ENCODE measurements around the gene PIK3R5.

The PIK3R5 gene

DNA sequence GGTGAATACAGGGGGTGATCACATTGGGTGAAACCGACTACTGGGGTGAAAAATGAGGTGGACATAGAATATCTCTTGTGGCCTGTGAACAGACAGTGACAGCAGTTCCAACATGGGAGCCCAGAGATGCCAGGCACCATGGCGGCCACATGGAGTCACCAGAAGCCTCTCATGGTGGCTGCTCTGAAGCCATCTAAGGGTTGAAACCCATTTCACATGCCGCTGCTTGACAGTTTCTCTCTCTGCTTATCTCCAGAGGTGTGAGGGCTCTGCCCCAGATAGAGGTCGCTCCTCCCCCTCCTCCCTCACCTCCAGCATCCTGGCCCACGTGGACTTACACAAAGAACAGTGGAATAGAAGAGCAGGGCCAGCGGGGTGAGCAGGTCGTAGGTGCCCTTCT is 60.2 kb downstream of the PIK3R5 start:
- H3K27me3 ChIP-seq (ENCODE audit: control insufficient read depth in 5 of 5, insufficient read depth in 4 of 5, low read length in 5 of 5), result peaks cover 0 to 9% (median 7%) of the 10 kb centered on the region in 5 donors
- peaks cover 0 to 11% (median 0%) of the 10 kb centered on the region in 5 donors for H3K36me3 ChIP-seq (ENCODE audit: control insufficient read depth in 5 of 5, insufficient read depth in 5 of 5, low read length in 5 of 5)
- no peak overlapping the region for H3K9ac ChIP-seq (ENCODE audit: low read length in 5 of 5)

DNA sequence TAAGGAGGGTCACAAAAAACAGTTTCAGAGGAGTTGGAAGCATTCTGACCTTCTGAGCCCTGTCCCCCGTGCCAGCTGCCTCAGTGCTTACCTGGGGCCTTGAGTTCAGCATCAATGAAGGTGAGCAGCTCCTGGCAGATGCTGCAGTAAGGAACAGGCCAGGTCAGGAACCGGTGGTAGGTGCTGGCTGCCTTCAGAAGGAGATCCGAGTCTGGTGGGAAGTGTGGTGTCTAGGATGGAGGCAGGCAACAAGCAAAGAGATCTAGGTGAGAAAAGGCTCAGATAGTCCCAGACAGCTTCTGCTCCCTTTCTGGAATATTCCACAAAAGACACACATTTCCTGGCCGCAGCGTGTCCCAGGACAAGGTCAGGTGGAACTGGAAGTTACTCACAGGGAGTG is 60.8 kb downstream of the PIK3R5 start:
- H3K27me3 ChIP-seq (ENCODE audit: control insufficient read depth in 5 of 5, insufficient read depth in 4 of 5, low read length in 5 of 5), result peaks cover 0 to 9% (median 5%) of the 10 kb centered on the region in 5 donors
- H3K4me3 ChIP-seq (ENCODE audit: low read depth in 1 of 5, low read length in 5 of 5), result no peak overlapping the region
- no peak overlapping the region for H3K9ac ChIP-seq (ENCODE audit: low read length in 5 of 5)
- H3K36me3 ChIP-seq (ENCODE audit: control insufficient read depth in 5 of 5, insufficient read depth in 5 of 5, low read length in 5 of 5), result peaks cover 0 to 11% (median 0%) of the 10 kb centered on the region in 5 donors
- no peak overlapping the region for H3K27ac ChIP-seq (ENCODE audit: low read depth, low read length)
- H3K4me1 ChIP-seq (ENCODE audit: control insufficient read depth in 5 of 5, insufficient read depth in 5 of 5, low read length in 5 of 5), result peaks cover 0 to 2% (median 0%) of the 10 kb centered on the region in 5 donors
- H3K9me3 ChIP-seq (ENCODE audit: control insufficient read depth in 5 of 5, low read length in 5 of 5), result no peaks in the 10 kb centered on the region

More for the DNA sequence above, 60.2 kb downstream of the PIK3R5 start:
- no peaks in the 10 kb centered on the region for H3K9me3 ChIP-seq (ENCODE audit: control insufficient read depth in 5 of 5, low read length in 5 of 5)
- H3K27ac ChIP-seq (ENCODE audit: low read depth, low read length), result no peak overlapping the region
- H3K4me3 ChIP-seq (ENCODE audit: low read depth in 1 of 5, low read length in 5 of 5), result no peak overlapping the region
- peaks cover 0 to 5% (median 0%) of the 10 kb centered on the region in 5 donors for H3K4me1 ChIP-seq (ENCODE audit: control insufficient read depth in 5 of 5, insufficient read depth in 5 of 5, low read length in 5 of 5)

DNA sequence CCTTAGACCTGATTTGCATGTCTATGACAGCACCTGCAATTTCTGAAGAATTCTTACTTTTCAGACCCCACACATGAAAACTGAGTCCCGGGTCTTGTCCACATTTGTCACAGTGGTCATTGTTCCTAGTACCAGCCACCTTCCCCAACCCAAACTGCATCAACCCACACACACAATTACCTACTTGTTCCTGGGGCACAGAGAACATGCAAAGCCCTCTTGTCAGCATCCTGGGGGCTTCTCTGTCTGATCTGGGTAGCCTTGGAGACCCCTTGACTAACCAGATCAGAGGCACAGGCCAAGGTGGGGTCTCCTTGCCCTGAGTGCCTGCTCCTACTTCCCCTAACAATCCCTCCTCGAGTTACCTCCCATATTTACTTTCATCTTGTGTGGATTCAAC is 61.3 kb downstream of the PIK3R5 start:
- Histone ChIP-seq H3K9me3 (ENCODE audit: control insufficient read depth in 5 of 5, low read length in 5 of 5) (no peaks in the 10 kb centered on the region), H3K27ac (ENCODE audit: low read depth, low read length) (no peak overlapping the region), H3K9ac (ENCODE audit: low read length in 5 of 5) (no peak overlapping the region), H3K4me3 (ENCODE audit: low read depth in 1 of 5, low read length in 5 of 5) (no peak overlapping the region), H3K4me1 (ENCODE audit: control insufficient read depth in 5 of 5, insufficient read depth in 5 of 5, low read length in 5 of 5) (no peaks in the 10 kb centered on the region), H3K36me3 (ENCODE audit: control insufficient read depth in 5 of 5, insufficient read depth in 5 of 5, low read length in 5 of 5) (peaks cover 0 to 11% (median 0%) of the 10 kb centered on the region in 5 donors), H3K27me3 (ENCODE audit: control insufficient read depth in 5 of 5, insufficient read depth in 4 of 5, low read length in 5 of 5) (peaks cover 0 to 9% (median 3%) of the 10 kb centered on the region in 5 donors)

DNA sequence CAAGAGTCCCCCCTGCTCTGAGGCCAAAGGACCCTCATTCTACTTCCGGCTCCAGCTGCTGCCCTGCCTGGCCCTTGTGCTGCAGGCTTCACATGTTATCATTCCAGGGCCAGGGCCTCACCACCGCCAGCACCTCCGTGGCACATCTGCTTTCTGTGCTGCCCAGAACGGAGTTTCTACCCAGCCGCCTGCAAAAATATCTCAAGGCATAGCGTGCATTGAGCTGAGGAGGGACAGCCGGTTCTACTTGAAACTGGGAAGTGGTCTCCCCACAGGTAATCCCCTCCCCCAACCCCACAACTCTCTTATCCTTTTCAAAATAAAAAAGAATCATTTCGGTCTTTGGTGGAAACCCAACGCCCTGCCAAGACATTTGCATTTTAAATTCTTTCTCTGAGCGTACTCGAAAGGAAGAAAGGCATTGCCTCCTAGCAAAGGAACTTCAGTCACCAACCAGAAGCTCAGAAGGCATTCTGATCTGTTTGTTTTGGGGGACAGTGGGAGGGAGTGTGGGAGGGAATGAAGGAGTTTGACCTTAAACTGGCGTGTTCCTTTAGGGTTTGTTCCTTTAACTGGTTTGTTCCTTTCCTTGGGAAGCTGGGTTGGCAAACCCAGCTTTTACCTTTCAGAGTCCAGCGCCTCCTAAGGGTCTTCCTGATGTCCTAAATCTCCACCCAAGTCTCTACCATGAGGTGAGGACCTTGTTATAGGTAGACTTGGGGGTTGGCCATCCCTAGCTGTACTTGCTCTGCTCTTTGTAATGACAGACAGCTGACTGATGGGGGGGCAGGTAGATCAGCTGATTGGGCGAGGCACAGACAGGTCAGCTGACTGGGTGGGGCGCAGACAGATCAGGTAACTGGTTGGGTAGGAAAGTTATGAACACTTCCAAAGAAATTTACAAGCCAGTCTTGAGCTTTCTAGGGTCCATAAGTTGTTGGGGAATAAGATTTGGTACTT is 64.6 kb downstream of the PIK3R5 start:
- Histone ChIP-seq H3K36me3 (ENCODE audit: control insufficient read depth in 5 of 5, insufficient read depth in 5 of 5, low read length in 5 of 5) (peaks cover 0 to 18% (median 0%) of the 10 kb centered on the region in 5 donors), H3K27me3 (ENCODE audit: control insufficient read depth in 5 of 5, insufficient read depth in 4 of 5, low read length in 5 of 5) (peaks cover 0 to 13% (median 6%) of the 10 kb centered on the region in 5 donors), H3K27ac (ENCODE audit: low read depth, low read length) (no peak overlapping the region), H3K4me3 (ENCODE audit: low read depth in 1 of 5, low read length in 5 of 5) (no peak overlapping the region), H3K9ac (ENCODE audit: low read length in 5 of 5) (no peak overlapping the region), H3K4me1 (ENCODE audit: control insufficient read depth in 5 of 5, insufficient read depth in 5 of 5, low read length in 5 of 5) (no peaks in the 10 kb centered on the region), H3K9me3 (ENCODE audit: control insufficient read depth in 5 of 5, low read length in 5 of 5) (no peaks in the 10 kb centered on the region)

DNA sequence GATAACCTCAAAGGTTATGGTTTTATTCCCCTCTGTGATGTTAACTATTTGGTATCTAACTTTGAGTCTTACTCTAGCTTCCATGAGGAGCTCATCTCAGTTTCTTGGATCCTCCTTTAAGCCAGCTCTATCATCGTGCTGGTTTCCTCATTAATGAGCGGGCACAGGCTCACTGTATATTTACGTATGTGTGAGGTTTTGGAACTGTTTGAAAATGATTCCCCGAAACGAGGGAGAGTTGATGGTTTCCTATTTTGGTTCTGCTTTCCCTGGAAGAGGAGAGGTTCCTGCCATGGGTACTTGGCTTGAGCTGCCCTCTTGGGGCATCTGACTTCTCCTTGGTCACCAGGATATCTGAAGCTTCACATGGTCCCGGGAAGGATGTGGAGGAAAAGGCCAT is 65.3 kb downstream of the PIK3R5 start:
- Histone ChIP-seq H3K9me3 (ENCODE audit: control insufficient read depth in 5 of 5, low read length in 5 of 5) (no peaks in the 10 kb centered on the region), H3K27ac (ENCODE audit: low read depth, low read length) (no peak overlapping the region), H3K4me3 (ENCODE audit: low read depth in 1 of 5, low read length in 5 of 5) (no peak overlapping the region), H3K9ac (ENCODE audit: low read length in 5 of 5) (no peak overlapping the region), H3K36me3 (ENCODE audit: control insufficient read depth in 5 of 5, insufficient read depth in 5 of 5, low read length in 5 of 5) (peaks cover 0 to 18% (median 0%) of the 10 kb centered on the region in 5 donors), H3K4me1 (ENCODE audit: control insufficient read depth in 5 of 5, insufficient read depth in 5 of 5, low read length in 5 of 5) (no peaks in the 10 kb centered on the region), H3K27me3 (ENCODE audit: control insufficient read depth in 5 of 5, insufficient read depth in 4 of 5, low read length in 5 of 5) (peaks cover 0 to 10% (median 3%) of the 10 kb centered on the region in 5 donors)

DNA sequence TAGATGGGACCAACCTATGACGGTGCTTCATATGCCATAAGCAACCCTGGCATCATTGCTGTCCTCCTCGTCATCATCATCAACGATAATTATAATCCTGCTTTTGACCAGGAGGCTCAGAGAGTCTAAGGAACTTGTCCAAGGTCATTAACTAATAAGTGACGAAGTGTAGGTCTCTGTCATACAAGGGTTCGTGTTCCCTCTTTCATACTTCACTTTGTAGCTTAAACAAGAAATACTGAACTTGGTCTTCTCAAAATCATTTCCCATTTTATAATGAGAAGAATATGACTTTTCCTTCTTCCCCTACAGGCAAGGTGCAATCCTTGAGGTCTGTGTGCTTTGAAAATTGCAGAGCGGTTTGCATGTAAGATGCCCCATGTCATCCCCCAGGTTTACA is 66.9 kb downstream of the PIK3R5 start:
- Histone ChIP-seq H3K4me1 (ENCODE audit: control insufficient read depth in 5 of 5, insufficient read depth in 5 of 5, low read length in 5 of 5) (peaks cover 0 to 3% (median 0%) of the 10 kb centered on the region in 5 donors), H3K9me3 (ENCODE audit: control insufficient read depth in 5 of 5, low read length in 5 of 5) (no peaks in the 10 kb centered on the region), H3K27ac (ENCODE audit: low read depth, low read length) (no peak overlapping the region), H3K4me3 (ENCODE audit: low read depth in 1 of 5, low read length in 5 of 5) (no peak overlapping the region), H3K9ac (ENCODE audit: low read length in 5 of 5) (no peak overlapping the region), H3K36me3 (ENCODE audit: control insufficient read depth in 5 of 5, insufficient read depth in 5 of 5, low read length in 5 of 5) (peaks cover 0 to 8% (median 0%) of the 10 kb centered on the region in 5 donors), H3K27me3 (ENCODE audit: control insufficient read depth in 5 of 5, insufficient read depth in 4 of 5, low read length in 5 of 5) (peaks cover 0 to 13% (median 3%) of the 10 kb centered on the region in 5 donors)

DNA sequence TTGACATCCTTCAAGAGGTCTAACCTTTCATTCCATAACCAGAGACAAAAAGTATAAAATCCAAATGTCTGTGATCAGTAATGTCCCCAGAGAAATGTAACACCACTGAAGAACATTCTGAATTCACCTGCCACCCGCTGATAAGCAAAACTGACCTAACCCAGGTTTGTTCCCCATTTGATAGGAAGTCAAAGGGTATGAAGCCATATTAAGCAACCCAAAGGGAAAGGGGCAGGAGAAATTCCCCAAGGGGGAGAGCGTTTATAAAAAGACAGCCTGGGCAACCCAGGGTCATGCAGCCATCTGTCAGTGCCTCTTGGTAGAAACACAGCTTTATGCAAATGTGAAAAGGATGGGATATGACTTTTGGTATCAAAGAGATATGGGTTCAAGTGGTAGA is 67.4 kb downstream of the PIK3R5 start:
- peaks cover 0 to 8% (median 0%) of the 10 kb centered on the region in 5 donors for H3K36me3 ChIP-seq (ENCODE audit: control insufficient read depth in 5 of 5, insufficient read depth in 5 of 5, low read length in 5 of 5)
- peaks cover 0 to 3% (median 0%) of the 10 kb centered on the region in 5 donors for H3K4me1 ChIP-seq (ENCODE audit: control insufficient read depth in 5 of 5, insufficient read depth in 5 of 5, low read length in 5 of 5)
- no peaks in the 10 kb centered on the region for H3K9me3 ChIP-seq (ENCODE audit: control insufficient read depth in 5 of 5, low read length in 5 of 5)
- no peak overlapping the region for H3K27ac ChIP-seq (ENCODE audit: low read depth, low read length)
- H3K27me3 ChIP-seq (ENCODE audit: control insufficient read depth in 5 of 5, insufficient read depth in 4 of 5, low read length in 5 of 5), result peaks cover 0 to 13% (median 3%) of the 10 kb centered on the region in 5 donors
- H3K9ac ChIP-seq (ENCODE audit: low read length in 5 of 5), result no peak overlapping the region
- no peak overlapping the region for H3K4me3 ChIP-seq (ENCODE audit: low read depth in 1 of 5, low read length in 5 of 5)

DNA sequence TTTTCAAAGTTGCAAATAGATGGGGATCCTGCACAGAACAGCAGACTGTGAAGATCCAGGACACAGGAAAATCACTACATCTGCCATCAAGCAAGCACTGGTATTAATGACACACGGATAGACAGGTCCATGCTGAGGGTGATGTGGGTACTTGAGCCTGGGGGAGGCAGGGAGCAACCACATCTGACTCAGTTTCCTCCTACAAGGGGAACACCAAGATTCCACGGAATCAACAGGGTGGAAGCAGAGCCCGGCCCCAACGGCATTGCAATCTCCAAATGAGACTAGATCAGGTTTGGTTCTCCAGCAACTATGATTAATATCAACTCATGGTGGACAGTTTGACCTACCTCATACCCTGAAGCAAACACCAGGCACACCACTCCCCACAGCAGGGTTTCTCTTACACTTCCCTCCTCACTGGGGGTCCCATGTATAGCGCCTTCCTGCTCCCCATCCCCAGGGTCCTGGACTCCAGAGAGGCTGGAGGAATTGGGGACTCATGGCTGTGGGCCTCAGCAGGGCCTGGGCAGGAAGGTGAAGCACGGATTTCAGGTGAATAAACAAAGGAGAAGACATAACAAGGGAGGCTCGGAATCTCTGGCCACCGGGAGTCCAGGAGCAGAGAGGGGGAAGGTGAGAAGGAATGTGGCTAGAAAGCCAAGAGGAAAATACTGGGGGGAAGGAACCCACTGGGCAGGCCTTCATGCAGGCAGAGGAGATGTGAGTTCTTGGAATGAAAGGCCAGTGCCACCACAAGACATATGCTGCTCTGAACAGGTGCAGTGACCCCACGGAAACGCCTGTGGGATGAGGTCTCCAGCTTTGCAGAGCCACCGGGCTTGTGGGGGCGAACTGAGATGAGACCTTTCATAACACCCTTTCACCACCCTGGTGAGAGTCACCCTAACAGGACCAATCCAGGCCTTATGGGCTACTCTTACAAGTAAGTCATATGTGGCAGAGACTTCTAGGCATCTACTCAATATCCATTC is 68.6 kb downstream of the PIK3R5 start:
- no peak overlapping the region for H3K9ac ChIP-seq (ENCODE audit: low read length in 5 of 5)
- peaks cover 0 to 13% (median 3%) of the 10 kb centered on the region in 5 donors for H3K27me3 ChIP-seq (ENCODE audit: control insufficient read depth in 5 of 5, insufficient read depth in 4 of 5, low read length in 5 of 5)
- H3K27ac ChIP-seq (ENCODE audit: low read depth, low read length), result no peak overlapping the region
- peaks cover 0 to 3% (median 0%) of the 10 kb centered on the region in 5 donors for H3K4me1 ChIP-seq (ENCODE audit: control insufficient read depth in 5 of 5, insufficient read depth in 5 of 5, low read length in 5 of 5)
- H3K4me3 ChIP-seq (ENCODE audit: low read depth in 1 of 5, low read length in 5 of 5), result no peak overlapping the region
- H3K9me3 ChIP-seq (ENCODE audit: control insufficient read depth in 5 of 5, low read length in 5 of 5), result no peaks in the 10 kb centered on the region
- peaks cover 0 to 8% (median 0%) of the 10 kb centered on the region in 5 donors for H3K36me3 ChIP-seq (ENCODE audit: control insufficient read depth in 5 of 5, insufficient read depth in 5 of 5, low read length in 5 of 5)

DNA sequence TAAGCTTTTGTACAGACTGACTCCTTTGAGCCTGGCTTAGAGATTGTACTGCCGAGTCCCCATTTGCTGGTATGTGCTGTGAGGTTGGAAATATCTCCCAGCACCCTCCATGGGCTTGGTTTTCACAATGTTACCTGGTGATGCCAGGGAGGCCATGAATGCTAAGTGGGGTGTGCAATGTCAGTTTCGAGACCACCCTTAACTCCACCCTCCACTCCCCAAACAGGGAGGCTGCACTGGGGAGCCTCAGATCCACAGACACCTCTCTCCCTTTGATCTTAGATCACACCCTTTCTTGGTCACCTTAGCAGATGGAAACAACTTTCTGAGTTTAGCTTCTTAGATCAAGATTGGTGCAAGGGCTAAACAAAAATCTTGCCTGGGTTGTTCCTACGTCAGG is 69.4 kb downstream of the PIK3R5 start:
- H3K4me3 ChIP-seq (ENCODE audit: low read depth in 1 of 5, low read length in 5 of 5), result no peak overlapping the region
- H3K9ac ChIP-seq (ENCODE audit: low read length in 5 of 5), result no peak overlapping the region
- H3K4me1 ChIP-seq (ENCODE audit: control insufficient read depth in 5 of 5, insufficient read depth in 5 of 5, low read length in 5 of 5), result peaks cover 0 to 3% (median 0%) of the 10 kb centered on the region in 5 donors
- H3K9me3 ChIP-seq (ENCODE audit: control insufficient read depth in 5 of 5, low read length in 5 of 5), result no peaks in the 10 kb centered on the region
- no peak overlapping the region for H3K27ac ChIP-seq (ENCODE audit: low read depth, low read length)
- peaks cover 0 to 13% (median 3%) of the 10 kb centered on the region in 5 donors for H3K27me3 ChIP-seq (ENCODE audit: control insufficient read depth in 5 of 5, insufficient read depth in 4 of 5, low read length in 5 of 5)
- peaks cover 0 to 8% (median 0%) of the 10 kb centered on the region in 5 donors for H3K36me3 ChIP-seq (ENCODE audit: control insufficient read depth in 5 of 5, insufficient read depth in 5 of 5, low read length in 5 of 5)
